ENCODE measurements around the gene TNNI3K. TPM values are rescaled to one million over a fixed set of nuclear protein-coding genes. Genes with fewer than 3 reads are reported as not detected.
"Not testable (repeated sequence)": the region's sequence is repeated elsewhere in the genome, so short reads cannot be mapped to it uniquely, and the experiment has no call there.

Gene TNNI3K
- total RNA-seq, 2 donors from 2014 or later = 0.50 TPM; not detected in 1

DNA sequence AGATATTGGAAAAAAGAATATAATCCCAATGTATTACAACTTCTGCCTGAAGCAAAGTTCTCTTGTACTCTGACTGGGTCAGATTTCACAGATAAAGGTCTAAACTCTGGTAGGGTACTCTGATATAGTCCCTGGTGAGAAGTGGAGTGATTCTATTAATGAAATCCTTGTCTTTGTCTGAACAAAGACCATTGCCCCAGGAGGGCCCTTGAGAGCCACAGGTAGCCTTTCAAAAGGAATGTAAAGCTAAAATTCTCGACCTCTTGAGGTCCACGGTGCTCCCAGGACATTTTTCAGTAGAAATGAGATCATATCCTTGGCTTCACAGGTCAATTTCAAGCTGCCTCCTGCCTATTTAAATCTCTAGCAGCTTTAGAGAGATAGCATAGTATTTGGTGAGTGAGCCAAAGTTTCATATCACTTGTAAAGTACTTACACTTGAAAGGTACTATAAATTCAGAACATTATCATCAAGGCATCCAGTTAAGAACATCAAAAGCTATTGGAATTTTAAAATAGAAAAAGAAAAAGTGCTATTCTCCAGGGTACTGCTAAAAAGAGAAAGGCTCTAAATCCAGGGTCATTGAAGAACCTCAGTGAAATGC is 10.1 kb downstream of the TNNI3K start:
- no peaks in the 10 kb centered on the region for H3K4me1 Mint-ChIP-seq
- DNase-seq = no peak

GRCh38 chr1:74246315-74246714 is 11.1 kb downstream of the TNNI3K start:
- no peaks in the 10 kb centered on the region for H3K4me1 Mint-ChIP-seq
- H3K36me3 Mint-ChIP-seq (ENCODE audit: low read depth) = no peaks in the 10 kb centered on the region
- ATAC-seq = no peak
- no peak overlapping the region for H3K4me3 Mint-ChIP-seq
- H3K27ac Mint-ChIP-seq = no peak overlapping the region
- H3K9me3 ChIP-seq (ENCODE audit: control insufficient read depth, low read length, poor library complexity, severe bottlenecking) = no peaks in the 10 kb centered on the region
- DNase-seq = no peak
- H3K27me3 Mint-ChIP-seq = no peaks in the 10 kb centered on the region

More for the DNA sequence above, 10.1 kb downstream of the TNNI3K start:
- Mint-ChIP-seq H3K27me3 (no peaks in the 10 kb centered on the region), H3K4me3 (no peak overlapping the region), H3K27ac (no peak overlapping the region), H3K36me3 (ENCODE audit: low read depth) (no peaks in the 10 kb centered on the region)
- no peak for ATAC-seq
- H3K9me3 ChIP-seq (ENCODE audit: control insufficient read depth, low read length, poor library complexity, severe bottlenecking) = no peaks in the 10 kb centered on the region

DNA sequence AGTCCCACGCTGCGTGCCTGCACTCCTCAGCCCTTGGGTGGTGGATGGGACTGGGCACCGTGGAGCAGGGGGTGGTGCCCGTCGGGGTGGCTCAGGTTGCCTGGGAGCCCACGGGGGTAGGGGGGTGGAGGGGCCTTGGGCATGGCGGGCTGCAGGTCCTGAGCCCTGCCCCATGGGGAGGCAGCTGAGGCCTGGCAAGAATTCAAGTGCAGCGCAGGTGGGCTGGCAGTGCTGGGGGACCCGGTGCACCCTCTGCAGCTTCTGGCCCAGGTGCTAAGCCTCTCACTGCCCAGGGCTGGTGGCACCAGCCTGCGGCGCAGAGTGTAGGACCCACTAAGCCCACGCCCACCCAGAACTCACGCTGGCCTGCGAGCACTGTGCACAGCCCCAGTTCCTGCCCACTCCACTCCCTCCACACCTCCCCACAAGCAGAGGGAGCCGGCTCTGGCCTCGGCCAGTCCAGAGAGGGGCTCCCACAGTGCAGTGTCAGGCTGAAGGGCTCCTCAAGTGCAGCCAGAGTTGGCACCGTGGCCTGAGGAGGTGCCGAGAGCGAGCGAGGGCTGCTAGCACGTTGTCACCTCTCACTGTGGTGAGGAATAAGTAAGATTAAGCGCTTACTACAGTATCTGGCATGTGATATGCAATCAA is 12.8 kb downstream of the TNNI3K start:
- Mint-ChIP-seq H3K36me3 (ENCODE audit: low read depth) (no peaks in the 10 kb centered on the region), H3K27me3 (no peaks in the 10 kb centered on the region), H3K4me1 (no peaks in the 10 kb centered on the region), H3K4me3 (no peak overlapping the region), H3K27ac (no peak overlapping the region)
- ATAC-seq = no peak
- no peak for DNase-seq
- no peaks in the 10 kb centered on the region for H3K9me3 ChIP-seq (ENCODE audit: control insufficient read depth, low read length, poor library complexity, severe bottlenecking)

GRCh38 chr1:74253243-74253824 is 18.1 kb downstream of the TNNI3K start:
- H3K4me1 Mint-ChIP-seq; H3K27me3 Mint-ChIP-seq; H3K27ac Mint-ChIP-seq; ATAC-seq; H3K36me3 Mint-ChIP-seq (ENCODE audit: low read depth); DNase-seq; H3K4me3 Mint-ChIP-seq; H3K9me3 ChIP-seq (ENCODE audit: control insufficient read depth, low read length, poor library complexity, severe bottlenecking): not testable (repeated sequence)

DNA sequence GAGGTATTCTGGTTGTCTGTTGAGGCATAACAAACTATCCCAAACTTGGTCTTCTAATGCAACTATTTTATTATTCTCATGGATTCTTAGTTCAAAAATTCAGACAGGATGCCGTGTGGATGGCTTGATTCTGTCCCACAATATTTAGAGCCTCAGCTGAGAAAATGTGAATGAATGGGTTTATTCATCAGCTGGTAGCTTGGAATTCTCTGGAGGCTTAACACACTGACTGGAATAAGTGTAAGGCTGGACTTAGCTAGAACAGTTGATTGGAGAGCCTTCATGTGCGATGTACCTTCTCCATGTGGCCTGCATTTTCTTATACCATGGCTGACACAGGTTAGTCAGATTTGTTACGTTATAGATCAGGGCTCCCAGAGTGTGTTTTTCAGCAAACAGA is 30.8 kb downstream of the TNNI3K start:
- Mint-ChIP-seq H3K27ac (no peak overlapping the region), H3K27me3 (no peaks in the 10 kb centered on the region), H3K4me1 (no peaks in the 10 kb centered on the region), H3K4me3 (no peak overlapping the region), H3K36me3 (ENCODE audit: low read depth) (peaks cover 2% of the 10 kb centered on the region)
- no peak for DNase-seq
- H3K9me3 ChIP-seq (ENCODE audit: control insufficient read depth, low read length, poor library complexity, severe bottlenecking) = no peaks in the 10 kb centered on the region
- ATAC-seq = no peak

- DNase-seq = no peak
- Mint-ChIP-seq H3K4me1 (no peaks in the 10 kb centered on the region), H3K27ac (no peak overlapping the region), H3K27me3 (no peaks in the 10 kb centered on the region), H3K36me3 (ENCODE audit: low read depth) (peaks cover 2% of the 10 kb centered on the region), H3K4me3 (no peak overlapping the region)
- no peaks in the 10 kb centered on the region for H3K9me3 ChIP-seq (ENCODE audit: control insufficient read depth, low read length, poor library complexity, severe bottlenecking)
- no peak for ATAC-seq
Measured at GRCh38 chr1:74271503-74271902, 36.3 kb downstream of the TNNI3K start.

GRCh38 chr1:74280642-74281396 is 45.6 kb downstream of the TNNI3K start:
- Mint-ChIP-seq H3K27ac (no peak overlapping the region), H3K4me1 (no peaks in the 10 kb centered on the region), H3K27me3 (no peaks in the 10 kb centered on the region), H3K36me3 (ENCODE audit: low read depth) (no peaks in the 10 kb centered on the region), H3K4me3 (no peak overlapping the region)
- no peak for ATAC-seq
- DNase-seq = no peak
- H3K9me3 ChIP-seq (ENCODE audit: control insufficient read depth, low read length, poor library complexity, severe bottlenecking) = no peaks in the 10 kb centered on the region

GRCh38 chr1:74286414-74286813 is 51.2 kb downstream of the TNNI3K start:
- no peaks in the 10 kb centered on the region for H3K27me3 Mint-ChIP-seq
- ATAC-seq (no peak), DNase-seq (no peak)
- no peaks in the 10 kb centered on the region for H3K4me1 Mint-ChIP-seq
- no peak overlapping the region for H3K27ac Mint-ChIP-seq
- H3K36me3 Mint-ChIP-seq (ENCODE audit: low read depth) = no peaks in the 10 kb centered on the region
- no peaks in the 10 kb centered on the region for H3K9me3 ChIP-seq (ENCODE audit: control insufficient read depth, low read length, poor library complexity, severe bottlenecking)
- no peak overlapping the region for H3K4me3 Mint-ChIP-seq

- Mint-ChIP-seq H3K4me1 (no peaks in the 10 kb centered on the region), H3K4me3 (no peak overlapping the region)
Measured at GRCh38 chr1:74314438-74314837, 79.3 kb downstream of the TNNI3K start.

DNA sequence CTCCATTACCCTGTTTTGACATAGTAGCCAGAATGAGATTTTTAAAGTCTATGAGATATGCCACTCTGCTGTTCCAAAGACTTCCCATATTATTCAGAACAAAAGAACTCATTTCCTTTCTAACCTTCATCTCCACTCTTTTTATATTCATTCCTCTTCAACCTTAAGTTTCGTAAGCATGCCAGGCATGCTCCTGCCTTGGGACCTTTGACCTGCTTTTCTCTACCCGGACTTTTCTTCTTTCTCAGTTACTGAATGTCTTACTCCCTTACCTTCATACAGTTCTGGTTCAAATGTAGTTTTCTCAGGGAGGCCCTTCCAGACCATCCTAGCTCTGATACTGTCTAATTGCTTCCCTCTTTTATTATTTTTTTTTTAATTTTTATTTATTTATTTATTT is 81.1 kb downstream of the TNNI3K start:
- Mint-ChIP-seq H3K36me3 (ENCODE audit: low read depth) (no peaks in the 10 kb centered on the region), H3K4me3 (no peak overlapping the region), H3K4me1 (no peaks in the 10 kb centered on the region), H3K27me3 (peaks cover 7% of the 10 kb centered on the region), H3K27ac (no peak overlapping the region)
- ATAC-seq = no peak
- no peaks in the 10 kb centered on the region for H3K9me3 ChIP-seq (ENCODE audit: control insufficient read depth, low read length, poor library complexity, severe bottlenecking)
- no peak for DNase-seq

More at GRCh38 chr1:74314438-74314837, 79.3 kb downstream of the TNNI3K start:
- Mint-ChIP-seq H3K36me3 (ENCODE audit: low read depth) (no peaks in the 10 kb centered on the region), H3K27me3 (peaks cover 7% of the 10 kb centered on the region), H3K27ac (no peak overlapping the region)
- no peak for DNase-seq
- ATAC-seq = no peak
- H3K9me3 ChIP-seq (ENCODE audit: control insufficient read depth, low read length, poor library complexity, severe bottlenecking) = no peaks in the 10 kb centered on the region

DNA sequence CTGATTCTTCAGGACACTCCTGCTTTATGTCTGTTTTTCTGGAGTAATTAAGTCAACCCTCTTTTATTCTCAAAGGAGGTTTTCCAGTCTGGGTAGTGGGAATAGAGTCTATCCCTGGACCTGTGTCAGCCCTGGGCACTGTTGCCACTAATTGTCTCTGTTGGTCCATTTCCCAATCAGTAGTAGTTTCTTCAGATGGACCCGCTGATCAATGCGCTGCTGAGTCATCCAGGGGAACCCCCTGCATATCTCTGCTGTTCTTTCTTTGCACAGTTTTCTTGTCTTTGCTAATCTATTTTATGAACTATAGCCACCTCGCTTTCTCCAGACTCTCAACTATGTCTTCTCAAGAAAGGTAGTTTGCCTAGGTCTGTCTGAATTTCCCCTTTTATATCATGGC is 82.5 kb downstream of the TNNI3K start:
- Mint-ChIP-seq H3K4me1 (no peaks in the 10 kb centered on the region), H3K27me3 (peaks cover 7% of the 10 kb centered on the region), H3K27ac (no peak overlapping the region), H3K36me3 (ENCODE audit: low read depth) (no peaks in the 10 kb centered on the region), H3K4me3 (no peak overlapping the region)
- no peak for ATAC-seq
- no peaks in the 10 kb centered on the region for H3K9me3 ChIP-seq (ENCODE audit: control insufficient read depth, low read length, poor library complexity, severe bottlenecking)
- no peak for DNase-seq

- ATAC-seq (no peak), DNase-seq (no peak)
- Mint-ChIP-seq H3K36me3 (ENCODE audit: low read depth) (no peaks in the 10 kb centered on the region), H3K27ac (no peak overlapping the region), H3K4me1 (no peaks in the 10 kb centered on the region), H3K4me3 (no peak overlapping the region), H3K27me3 (peaks cover 6% of the 10 kb centered on the region)
- H3K9me3 ChIP-seq (ENCODE audit: control insufficient read depth, low read length, poor library complexity, severe bottlenecking) = no peaks in the 10 kb centered on the region
Measured at GRCh38 chr1:74323937-74324473, 88.8 kb downstream of the TNNI3K start.

DNA sequence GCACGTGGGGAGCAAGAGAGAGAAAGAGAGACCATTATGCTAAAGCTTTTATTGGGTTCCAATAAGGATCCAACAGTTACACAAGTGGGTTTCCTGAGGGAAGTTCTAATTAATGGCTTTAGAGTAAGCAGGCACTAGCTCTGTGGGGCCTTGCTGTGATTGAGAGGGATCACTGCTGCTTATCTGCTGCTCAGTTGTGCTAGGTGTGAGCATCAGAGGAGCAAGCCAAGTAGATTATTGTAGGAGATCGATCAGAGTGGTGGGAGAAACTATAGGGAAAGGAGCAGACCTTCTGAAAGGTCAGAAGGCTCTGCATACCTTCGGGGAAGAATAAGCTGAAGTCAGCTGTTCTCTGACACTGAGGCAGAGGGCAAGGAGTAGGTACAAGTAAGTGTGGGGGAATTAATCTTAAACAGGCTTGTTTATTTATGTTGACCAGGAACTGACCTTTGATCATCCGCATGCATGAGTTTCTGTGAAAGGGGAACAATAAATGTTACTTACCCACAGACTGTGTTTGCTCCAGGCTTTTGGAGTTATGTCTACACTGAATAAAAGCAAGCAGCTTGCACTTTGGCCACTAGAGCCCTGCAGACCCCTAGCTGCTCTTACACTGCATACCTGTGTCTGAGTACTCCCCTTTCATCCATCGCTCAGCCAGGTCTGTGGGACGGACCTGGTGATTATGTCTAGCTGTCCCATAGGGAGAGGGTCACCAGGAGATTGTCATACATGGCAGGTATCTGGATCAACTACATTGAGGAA is 89.7 kb downstream of the TNNI3K start:
- Mint-ChIP-seq H3K36me3 (ENCODE audit: low read depth) (no peaks in the 10 kb centered on the region), H3K4me3 (no peak overlapping the region), H3K4me1 (no peaks in the 10 kb centered on the region), H3K27ac (no peak overlapping the region), H3K27me3 (peaks cover 6% of the 10 kb centered on the region)
- H3K9me3 ChIP-seq (ENCODE audit: control insufficient read depth, low read length, poor library complexity, severe bottlenecking) = no peaks in the 10 kb centered on the region
- DNase-seq (no peak), ATAC-seq (no peak)
